Activated naive CD8-positive, alpha-beta T cell (primary cell): ENCODE measurements around the gene FIGN.

Experiments
- H3K27ac Mint-ChIP-seq: one replicate; pipeline ENCODE4 v1.8.0; 2021; ENCODE audit warnings: mixed read lengths
- H3K27me3 Mint-ChIP-seq: one replicate; pipeline ENCODE4 v1.8.0; 2021; ENCODE audit warnings: mixed read lengths
- H3K36me3 Mint-ChIP-seq: one replicate; pipeline ENCODE4 v1.8.0; 2021; ENCODE audit warnings: mixed read lengths
- H3K4me1 Mint-ChIP-seq: one replicate; pipeline ENCODE4 v1.8.0; 2021; ENCODE audit warnings: low read depth, mixed read lengths
- H3K4me3 Mint-ChIP-seq: one replicate; pipeline ENCODE4 v1.8.0; 2021; ENCODE audit warnings: mild to moderate bottlenecking, mixed read lengths
- H3K9me3 Mint-ChIP-seq: one replicate; pipeline ENCODE4 v1.8.0; 2021; ENCODE audit warnings: low read depth, mixed read lengths

Gene FIGN

DNA sequence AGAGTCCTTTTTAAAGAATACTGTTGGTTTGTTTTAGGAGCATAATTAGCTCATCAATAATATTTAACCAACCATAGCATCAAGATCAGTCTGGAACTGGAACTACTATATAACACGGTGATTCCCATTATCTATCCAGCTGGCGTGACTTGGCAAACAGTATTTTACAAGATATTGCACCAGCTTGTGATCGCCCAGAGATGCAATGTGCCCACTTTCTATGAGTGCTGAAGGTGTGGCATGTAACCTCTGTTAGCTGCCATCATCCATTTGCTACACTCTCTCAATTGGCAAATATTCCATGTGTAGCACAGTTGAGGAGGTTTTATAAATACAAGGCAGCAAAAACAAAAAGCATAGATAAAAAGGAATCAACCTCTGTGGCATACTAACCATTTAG is 64.9 kb downstream of the FIGN start:
- no peak overlapping the region for H3K4me3 Mint-ChIP-seq
- H3K27me3 Mint-ChIP-seq, result no peaks in the 10 kb centered on the region
- no peaks in the 10 kb centered on the region for H3K36me3 Mint-ChIP-seq
- H3K27ac Mint-ChIP-seq, result no peak overlapping the region
- no peaks in the 10 kb centered on the region for H3K4me1 Mint-ChIP-seq
- peaks cover 5% of the 10 kb centered on the region for H3K9me3 Mint-ChIP-seq

DNA sequence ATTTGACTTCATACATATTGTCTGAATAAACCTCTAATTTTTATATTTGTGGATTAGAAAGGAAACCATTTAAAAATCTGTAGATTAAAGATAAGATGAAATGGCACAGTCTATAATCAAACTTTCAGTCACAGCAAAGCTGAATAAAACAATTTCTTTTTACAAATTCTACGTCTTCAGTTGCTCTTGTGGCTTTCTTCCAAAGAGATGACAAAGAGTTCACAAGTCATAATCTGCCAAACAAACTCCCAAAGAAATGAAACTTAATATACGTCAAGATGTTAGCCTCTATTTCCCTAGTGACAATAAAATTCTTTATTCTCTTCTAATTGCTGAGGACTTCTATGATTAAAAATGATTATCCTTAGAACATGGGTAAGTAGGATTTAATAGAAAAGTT is 66.3 kb downstream of the FIGN start:
- H3K4me3 Mint-ChIP-seq, result no peak overlapping the region
- peaks cover 5% of the 10 kb centered on the region for H3K9me3 Mint-ChIP-seq
- H3K36me3 Mint-ChIP-seq, result no peaks in the 10 kb centered on the region
- no peak overlapping the region for H3K27ac Mint-ChIP-seq
- no peaks in the 10 kb centered on the region for H3K27me3 Mint-ChIP-seq
- no peaks in the 10 kb centered on the region for H3K4me1 Mint-ChIP-seq

DNA sequence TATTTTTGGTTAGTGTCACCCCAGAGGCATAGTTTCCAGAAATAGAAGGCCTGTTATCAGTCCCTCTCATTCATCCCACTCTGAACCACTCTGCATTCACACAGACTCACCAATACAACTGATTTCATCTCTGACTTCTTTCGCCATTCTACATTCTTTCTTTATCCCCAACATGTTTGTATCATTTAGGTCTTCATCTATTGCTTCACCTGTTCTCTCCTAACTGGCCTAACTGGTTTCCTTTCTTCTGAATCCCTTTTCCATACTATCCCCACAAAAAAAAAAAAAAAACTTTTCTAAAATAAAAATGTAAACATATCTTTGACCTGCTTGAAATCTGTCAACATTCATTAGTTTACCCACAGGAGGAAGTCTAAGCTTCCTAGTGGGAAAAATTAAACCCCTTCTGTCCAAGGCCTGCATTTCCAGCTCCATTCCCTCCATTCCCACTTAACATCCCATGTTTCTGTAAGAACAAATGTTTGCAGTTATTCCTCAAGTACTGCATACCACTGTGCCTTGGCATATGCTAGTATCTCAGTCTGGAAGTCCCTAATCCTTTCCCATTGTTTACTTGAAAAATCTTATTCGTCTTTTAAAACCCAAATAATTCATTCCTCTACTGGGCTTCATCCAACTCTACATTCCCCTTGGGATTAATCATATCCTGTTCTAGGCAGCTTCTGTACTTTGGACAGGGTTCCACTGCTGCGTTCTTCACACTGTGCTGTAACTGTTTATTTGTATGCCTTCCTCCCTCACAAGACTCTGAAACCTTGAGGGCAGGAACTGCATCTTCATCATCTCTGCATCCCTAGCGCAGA is 68.5 kb downstream of the FIGN start:
- Mint-ChIP-seq H3K4me1 (no peaks in the 10 kb centered on the region), H3K9me3 (peaks cover 3% of the 10 kb centered on the region), H3K27me3 (no peaks in the 10 kb centered on the region), H3K4me3 (no peak overlapping the region), H3K36me3 (no peaks in the 10 kb centered on the region), H3K27ac (no peak overlapping the region)

DNA sequence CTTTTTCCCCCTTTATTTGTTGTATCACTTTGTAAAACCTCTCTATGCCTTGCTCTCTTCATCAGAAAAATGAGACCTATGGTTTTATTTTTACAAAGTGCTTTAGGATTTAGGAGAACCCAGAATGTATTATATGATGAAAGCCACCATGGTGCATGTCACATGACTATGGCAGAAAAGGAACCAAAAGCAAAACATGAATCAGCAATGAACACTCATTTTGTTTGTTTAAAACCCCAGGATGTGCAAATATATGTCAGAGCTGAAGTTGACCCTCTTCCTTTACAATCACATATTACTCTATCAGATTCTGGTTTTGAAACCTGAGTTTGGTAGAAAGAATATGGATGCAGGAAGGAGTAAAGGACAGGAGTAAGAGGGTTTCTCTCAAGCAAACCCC is 70.0 kb downstream of the FIGN start:
- Mint-ChIP-seq H3K36me3 (no peaks in the 10 kb centered on the region), H3K4me3 (no peak overlapping the region), H3K4me1 (no peaks in the 10 kb centered on the region), H3K9me3 (peaks cover 3% of the 10 kb centered on the region), H3K27ac (no peak overlapping the region), H3K27me3 (no peaks in the 10 kb centered on the region)

DNA sequence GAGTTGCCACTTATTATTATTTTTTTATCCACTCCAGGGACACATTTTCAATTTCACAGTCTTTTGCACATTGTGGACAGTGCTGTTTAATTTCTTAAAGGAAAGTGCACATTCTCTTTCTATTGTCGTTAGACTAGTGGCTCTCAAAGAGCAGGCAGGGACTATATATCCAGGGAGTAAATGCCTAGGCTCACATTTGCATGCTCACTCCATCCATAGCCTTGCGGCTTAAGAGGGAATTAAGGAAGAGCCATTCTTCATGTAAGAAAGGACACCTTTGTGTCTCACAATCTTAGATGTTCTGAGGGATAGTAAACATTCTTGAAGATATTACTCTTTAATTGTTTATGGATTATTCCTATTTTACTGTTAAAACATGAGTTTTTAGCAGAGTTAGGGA is 70.8 kb downstream of the FIGN start:
- Mint-ChIP-seq H3K9me3 (peaks cover 3% of the 10 kb centered on the region), H3K4me3 (no peak overlapping the region), H3K27me3 (no peaks in the 10 kb centered on the region), H3K27ac (no peak overlapping the region), H3K36me3 (no peaks in the 10 kb centered on the region), H3K4me1 (no peaks in the 10 kb centered on the region)

DNA sequence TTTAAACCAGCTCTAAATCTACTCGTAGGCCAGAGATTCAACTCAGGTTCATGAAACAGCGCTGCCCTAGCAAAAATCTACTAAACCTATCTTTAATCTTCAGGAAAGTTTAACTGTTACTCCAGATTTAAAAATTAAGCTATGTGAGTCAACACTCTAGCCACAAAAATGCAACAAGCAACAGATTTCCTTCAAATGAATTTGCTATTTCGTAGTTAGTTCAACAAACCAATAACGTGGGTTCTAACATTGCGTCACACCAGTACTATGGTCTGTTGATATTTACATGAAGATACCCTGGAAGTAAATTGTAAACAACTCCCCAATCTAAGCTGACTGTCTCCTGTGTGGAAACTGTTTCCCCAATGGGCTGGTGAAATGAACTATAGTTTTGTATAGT is 71.2 kb downstream of the FIGN start:
- no peak overlapping the region for H3K27ac Mint-ChIP-seq

DNA sequence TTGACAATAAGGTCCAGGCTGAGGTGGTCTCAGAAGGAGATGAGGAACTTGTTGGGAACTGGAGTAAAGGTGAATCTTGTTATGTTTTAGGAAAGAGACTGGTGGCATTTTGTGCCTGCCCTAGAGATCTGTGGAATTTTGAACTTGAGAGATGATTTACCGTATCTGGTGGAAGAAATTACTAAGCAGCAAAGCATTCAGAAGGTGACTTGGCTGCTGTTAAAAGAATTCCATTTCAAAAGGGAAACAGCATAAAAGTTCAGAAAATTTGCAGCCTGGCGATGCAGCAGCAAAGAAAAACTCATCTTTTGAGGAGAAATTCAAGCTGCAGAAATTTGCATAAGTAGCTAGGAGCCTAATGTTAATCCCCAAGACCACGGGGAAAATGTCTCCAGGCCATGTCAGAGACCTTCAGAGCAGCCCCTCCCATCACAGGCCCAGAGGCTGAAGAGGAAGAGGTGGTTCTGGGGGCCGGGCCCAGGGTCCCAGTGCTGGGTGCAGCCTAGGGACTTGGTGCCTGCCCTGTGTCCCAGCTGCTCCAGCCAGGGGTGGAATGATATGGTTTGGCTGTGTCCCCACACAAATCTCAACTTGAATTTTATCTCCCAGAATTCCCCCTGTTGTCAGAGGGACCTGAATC is 73.5 kb downstream of the FIGN start:
- Mint-ChIP-seq H3K4me3 (no peak overlapping the region), H3K4me1 (no peaks in the 10 kb centered on the region), H3K9me3 (peaks cover 7% of the 10 kb centered on the region), H3K27ac (no peak overlapping the region), H3K36me3 (no peaks in the 10 kb centered on the region), H3K27me3 (no peaks in the 10 kb centered on the region)

More for the DNA sequence above, 71.2 kb downstream of the FIGN start:
- Mint-ChIP-seq H3K36me3 (no peaks in the 10 kb centered on the region), H3K4me3 (no peak overlapping the region), H3K4me1 (no peaks in the 10 kb centered on the region), H3K9me3 (peaks cover 3% of the 10 kb centered on the region), H3K27me3 (no peaks in the 10 kb centered on the region)

DNA sequence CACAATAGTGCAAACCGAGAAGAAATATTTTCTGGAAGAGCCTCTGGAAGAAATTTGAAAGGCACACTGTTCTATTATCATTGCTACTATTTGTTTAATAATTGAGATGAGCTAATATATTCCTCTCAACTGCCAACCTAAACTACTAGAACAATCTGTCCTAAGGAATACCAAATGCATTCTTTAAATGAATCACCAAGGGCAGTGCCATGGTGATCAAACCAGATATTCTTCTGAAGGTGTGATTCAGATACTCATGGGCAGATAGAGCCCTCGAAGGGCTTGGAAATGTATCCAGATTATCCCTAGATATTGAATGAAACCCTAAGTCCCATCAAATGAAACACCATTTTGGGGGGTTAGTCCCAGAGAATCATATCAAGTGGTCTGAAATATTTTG is 76.6 kb downstream of the FIGN start:
- Mint-ChIP-seq H3K9me3 (peaks cover 4% of the 10 kb centered on the region), H3K4me1 (no peaks in the 10 kb centered on the region)

DNA sequence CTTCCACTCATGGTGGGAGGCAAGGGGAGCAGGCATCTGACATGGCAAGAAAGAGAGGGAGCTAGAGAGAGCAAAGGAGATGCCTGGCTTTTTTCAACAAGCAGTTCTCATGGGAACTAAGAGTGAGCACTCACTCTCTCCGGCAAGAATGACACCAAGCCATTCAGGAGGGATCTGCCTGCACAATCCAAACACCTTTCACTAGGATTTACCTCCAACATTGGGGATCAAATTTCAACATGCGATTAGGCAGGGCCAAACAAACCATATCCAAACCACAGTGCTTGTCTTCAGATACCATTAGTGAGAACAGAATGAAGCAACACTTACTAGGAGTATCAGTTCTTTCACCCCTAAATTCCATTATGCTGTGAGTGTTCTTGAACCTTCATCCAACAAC is 77.3 kb downstream of the FIGN start:
- H3K27ac Mint-ChIP-seq, result no peak overlapping the region
- H3K4me1 Mint-ChIP-seq, result no peaks in the 10 kb centered on the region
- H3K27me3 Mint-ChIP-seq, result no peaks in the 10 kb centered on the region
- H3K4me3 Mint-ChIP-seq, result no peak overlapping the region
- H3K36me3 Mint-ChIP-seq, result no peaks in the 10 kb centered on the region
- H3K9me3 Mint-ChIP-seq, result peaks cover 4% of the 10 kb centered on the region

More for the DNA sequence above, 76.6 kb downstream of the FIGN start:
- H3K27me3 Mint-ChIP-seq, result no peaks in the 10 kb centered on the region
- H3K4me3 Mint-ChIP-seq, result no peak overlapping the region
- H3K27ac Mint-ChIP-seq, result no peak overlapping the region
- H3K36me3 Mint-ChIP-seq, result no peaks in the 10 kb centered on the region

DNA sequence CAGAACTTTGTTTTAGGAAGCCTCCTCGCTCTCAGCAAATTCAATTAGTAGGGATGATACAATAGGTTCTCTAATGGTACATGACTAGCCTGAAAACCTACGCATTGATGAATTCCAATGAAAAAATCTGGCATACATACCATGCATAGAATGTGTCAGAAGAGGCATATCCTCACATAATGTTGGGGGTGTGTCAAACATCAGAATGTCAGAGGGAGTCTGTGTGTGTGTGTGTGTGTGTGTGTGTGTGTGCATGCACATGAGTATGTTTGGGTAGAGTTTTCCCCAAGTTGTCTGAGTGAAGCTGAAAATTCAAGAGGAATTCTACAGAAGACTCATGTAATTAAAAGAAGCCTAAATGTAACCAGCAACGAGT is 78.5 kb downstream of the FIGN start:
- H3K9me3 Mint-ChIP-seq, result peaks cover 4% of the 10 kb centered on the region
- no peak overlapping the region for H3K27ac Mint-ChIP-seq
- no peaks in the 10 kb centered on the region for H3K36me3 Mint-ChIP-seq
- H3K27me3 Mint-ChIP-seq, result no peaks in the 10 kb centered on the region
- no peak overlapping the region for H3K4me3 Mint-ChIP-seq
- H3K4me1 Mint-ChIP-seq, result no peaks in the 10 kb centered on the region

DNA sequence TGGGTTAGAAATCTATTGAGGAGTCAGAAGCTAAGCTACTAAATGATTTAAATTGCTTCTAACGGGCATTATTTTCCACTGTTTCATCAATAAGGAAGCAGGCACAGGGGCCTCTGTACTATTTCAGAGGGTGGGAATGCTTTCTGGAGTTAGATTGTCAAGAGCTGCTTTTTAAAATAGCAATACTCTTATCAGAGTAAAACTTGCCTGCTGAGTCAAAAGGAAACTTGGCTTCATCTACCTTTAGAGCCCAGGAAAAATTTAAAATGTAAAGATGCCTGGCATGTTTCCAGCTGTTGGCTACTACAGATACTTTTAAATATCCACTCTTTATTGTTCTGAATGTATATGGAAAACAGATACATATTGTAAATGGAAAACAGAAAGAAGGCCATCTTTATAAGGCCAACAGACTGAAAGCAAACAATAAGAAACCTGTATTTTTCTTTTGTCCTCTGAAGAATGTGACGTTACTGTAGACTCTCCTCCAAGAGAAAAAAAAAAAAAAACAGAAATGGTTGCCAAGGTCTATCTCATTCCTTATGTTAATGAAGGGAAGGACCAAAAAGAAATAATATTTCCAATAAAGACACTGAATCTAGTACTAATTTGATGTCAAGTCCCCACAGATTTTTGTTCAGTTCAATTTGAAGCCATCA is 79.1 kb downstream of the FIGN start:
- Mint-ChIP-seq H3K4me3 (no peak overlapping the region), H3K9me3 (peaks cover 4% of the 10 kb centered on the region), H3K4me1 (no peaks in the 10 kb centered on the region), H3K36me3 (no peaks in the 10 kb centered on the region), H3K27me3 (no peaks in the 10 kb centered on the region), H3K27ac (no peak overlapping the region)

DNA sequence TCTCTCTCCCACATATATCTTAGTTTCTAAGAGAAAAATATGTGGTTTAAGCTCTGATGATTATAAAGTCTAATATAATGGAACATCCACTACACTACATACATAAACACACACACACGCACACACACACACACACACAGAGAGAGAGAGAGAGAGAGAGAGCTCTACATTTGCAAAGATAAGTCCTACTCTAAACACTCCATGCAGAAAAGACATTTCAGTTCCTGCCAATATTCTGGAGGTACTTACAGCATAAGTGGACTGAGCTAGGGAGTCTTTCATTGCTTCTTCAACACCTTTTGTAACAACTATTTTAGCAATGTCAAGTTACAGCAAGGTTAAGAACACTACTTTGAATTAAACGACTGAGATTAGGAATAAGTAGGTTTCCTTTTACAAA is 80.1 kb downstream of the FIGN start:
- Mint-ChIP-seq H3K36me3 (no peaks in the 10 kb centered on the region), H3K27ac (no peak overlapping the region), H3K4me1 (no peaks in the 10 kb centered on the region), H3K4me3 (no peak overlapping the region), H3K27me3 (no peaks in the 10 kb centered on the region), H3K9me3 (peaks cover 4% of the 10 kb centered on the region)

DNA sequence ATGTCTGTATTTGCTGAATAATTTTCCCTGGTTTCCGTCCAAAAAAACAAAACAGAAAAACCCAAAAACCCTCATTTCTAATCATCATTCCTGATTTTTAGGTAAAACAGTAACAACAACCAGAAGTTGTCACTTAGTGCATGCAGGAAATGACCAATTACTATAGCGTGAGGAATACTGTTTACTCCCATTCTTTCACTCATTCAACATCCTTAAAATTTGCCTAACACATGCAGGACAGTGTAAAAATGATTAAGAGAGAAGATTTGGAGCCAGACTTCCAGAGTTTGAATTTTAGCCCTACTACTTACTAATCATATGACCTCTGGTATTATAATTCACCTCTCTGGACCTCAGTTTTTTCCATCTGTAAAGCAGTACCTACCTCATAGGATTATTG is 83.1 kb downstream of the FIGN start:
- no peak overlapping the region for H3K4me3 Mint-ChIP-seq
- H3K27me3 Mint-ChIP-seq, result no peaks in the 10 kb centered on the region
- no peaks in the 10 kb centered on the region for H3K36me3 Mint-ChIP-seq
- H3K27ac Mint-ChIP-seq, result no peak overlapping the region
- peaks cover 3% of the 10 kb centered on the region for H3K9me3 Mint-ChIP-seq
- H3K4me1 Mint-ChIP-seq, result no peaks in the 10 kb centered on the region

DNA sequence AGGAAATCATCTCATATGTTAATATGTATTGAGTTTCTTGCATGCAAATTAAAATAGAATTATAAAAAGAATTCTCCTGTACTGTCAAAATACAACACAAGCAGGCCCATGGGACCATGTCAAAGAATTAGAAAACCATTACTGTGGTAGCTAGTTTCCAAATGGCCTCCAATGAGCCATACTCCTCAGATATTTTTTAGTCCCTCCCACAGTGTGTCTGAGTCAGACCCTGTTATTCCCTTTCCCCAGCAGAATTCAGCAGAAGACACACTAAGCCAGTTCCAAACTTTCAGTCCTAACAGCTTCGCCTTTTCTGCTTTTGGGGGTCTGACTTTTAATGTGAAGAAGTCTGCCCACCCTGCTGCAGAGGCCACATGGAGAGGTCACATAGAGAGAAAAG is 86.7 kb downstream of the FIGN start:
- H3K27ac Mint-ChIP-seq, result no peak overlapping the region
- no peaks in the 10 kb centered on the region for H3K9me3 Mint-ChIP-seq
- no peaks in the 10 kb centered on the region for H3K27me3 Mint-ChIP-seq
- H3K36me3 Mint-ChIP-seq, result no peaks in the 10 kb centered on the region
- H3K4me1 Mint-ChIP-seq, result no peaks in the 10 kb centered on the region
- no peak overlapping the region for H3K4me3 Mint-ChIP-seq

DNA sequence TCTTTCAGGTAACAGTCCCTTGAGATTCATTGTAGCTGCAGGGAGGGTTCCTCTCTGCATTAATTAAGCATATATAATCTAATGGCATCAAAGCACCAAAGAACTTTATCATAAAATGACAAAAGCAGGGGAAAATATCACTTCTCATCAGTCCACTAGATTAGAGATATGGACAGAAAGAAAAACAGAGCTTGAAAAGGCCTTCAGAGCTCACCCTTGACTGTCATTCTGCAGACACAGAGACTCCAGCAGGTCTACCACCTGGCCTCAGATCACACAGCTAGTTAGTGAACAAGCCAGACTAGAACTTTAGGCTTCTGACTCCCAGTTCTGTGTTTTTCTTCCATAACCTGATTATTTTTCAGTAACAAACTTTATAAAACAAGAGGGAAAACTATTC is 88.5 kb downstream of the FIGN start:
- Mint-ChIP-seq H3K4me3 (no peak overlapping the region), H3K27me3 (no peaks in the 10 kb centered on the region), H3K27ac (no peak overlapping the region), H3K36me3 (no peaks in the 10 kb centered on the region), H3K9me3 (no peaks in the 10 kb centered on the region), H3K4me1 (no peaks in the 10 kb centered on the region)
